Mesenchymal stem cell (in vitro differentiated cells and primary cell): Measurements from ENCODE around the gene GPBP1.
A peak's percentile ranks its signal among the peaks of the same experiment; 100 is the strongest.

ENCODE experiments used
- DNase-seq: peaks from one replicate; pipeline ENCODE4 v3.0.0-alpha.2; 2013
- H2AFZ ChIP-seq: one replicate; pipeline ENCODE4 v1.6.1; 2013; ENCODE audit warnings: low read depth, mild to moderate bottlenecking, control low read depth, inconsistent platforms, low read length, moderate library complexity
- H2AK5ac ChIP-seq: 2 replicates; pipeline ENCODE4 v1.6.1; 2013; ENCODE audit warnings: low read length, moderate library complexity, mild to moderate bottlenecking, inconsistent platforms; ENCODE audit not compliant: severe bottlenecking
- H2BK120ac ChIP-seq: one replicate; pipeline ENCODE4 v1.6.1; 2013; ENCODE audit warnings: low read depth, mild to moderate bottlenecking, inconsistent platforms, low read length, moderate library complexity
- H2BK12ac ChIP-seq, 2 experiments: one replicate each; pipeline ENCODE4 v1.6.1; 2013; ENCODE audit warnings: inconsistent platforms in 2 of 2, low read length in 2 of 2, mild to moderate bottlenecking in 2 of 2, moderate library complexity in 2 of 2, control low read depth in 1 of 2
- H2BK15ac ChIP-seq: one replicate; pipeline ENCODE4 v1.6.1; 2013; ENCODE audit warnings: mild to moderate bottlenecking, low read depth, inconsistent platforms; ENCODE audit not compliant: poor library complexity, severe bottlenecking
- H2BK5ac ChIP-seq: 2 replicates; pipeline ENCODE4 v1.6.1; 2013; ENCODE audit warnings: low read depth, mild to moderate bottlenecking, low read length, control low read depth, inconsistent platforms; ENCODE audit not compliant: poor library complexity, severe bottlenecking
- H3K14ac ChIP-seq, 2 experiments: one replicate each; pipeline ENCODE4 v1.6.1; 2013; ENCODE audit warnings: inconsistent platforms in 2 of 2, low read length in 2 of 2, control low read depth in 1 of 2, mild to moderate bottlenecking in 1 of 2, moderate library complexity in 1 of 2
- H3K18ac ChIP-seq, 2 experiments: one replicate each; pipeline ENCODE4 v1.6.1; 2013; ENCODE audit warnings: inconsistent platforms in 2 of 2, low read length in 2 of 2, control low read depth in 1 of 2, low read depth in 1 of 2, mild to moderate bottlenecking in 1 of 2
- H3K23ac ChIP-seq, 2 experiments: one replicate each; pipeline ENCODE4 v1.6.1; 2013; ENCODE audit warnings: inconsistent platforms in 2 of 2, low read length in 2 of 2, mild to moderate bottlenecking in 2 of 2, moderate library complexity in 2 of 2, control low read depth in 1 of 2
- H3K27ac ChIP-seq: 2 replicates; pipeline ENCODE4 v1.5.1; 2013; ENCODE audit warnings: mild to moderate bottlenecking, moderate library complexity, low read length, control low read depth, inconsistent platforms; ENCODE audit not compliant: poor library complexity, severe bottlenecking
- H3K27me3 ChIP-seq, 2 experiments: 2 replicates each; pipeline versions ENCODE4 v1.6.1 to v1.7.0; 2013; ENCODE audit warnings: low read length in 2 of 2, mild to moderate bottlenecking in 2 of 2, moderate library complexity in 2 of 2, control low read depth in 1 of 2, inconsistent platforms in 1 of 2; ENCODE audit not compliant: control insufficient read depth in 1 of 2, insufficient read depth in 1 of 2
- H3K36me3 ChIP-seq, 2 experiments: 2 replicates each; pipeline versions ENCODE4 v1.6.1 to v1.7.0; 2013; ENCODE audit warnings: low read length in 2 of 2, control low read depth in 1 of 2, inconsistent platforms in 1 of 2, low read depth in 1 of 2, mild to moderate bottlenecking in 1 of 2; ENCODE audit not compliant: insufficient read depth in 2 of 2, control insufficient read depth in 1 of 2
- H3K4ac ChIP-seq, 2 experiments: one replicate each; pipeline ENCODE4 v1.6.1; 2013; ENCODE audit warnings: inconsistent platforms in 2 of 2, low read length in 2 of 2, mild to moderate bottlenecking in 2 of 2, moderate library complexity in 2 of 2, control low read depth in 1 of 2, low read depth in 1 of 2
- H3K4me1 ChIP-seq: 2 replicates; pipeline ENCODE4 v1.6.1; 2013; ENCODE audit warnings: low read depth, low read length, control low read depth; ENCODE audit not compliant: control insufficient read depth, insufficient read depth
- H3K4me2 ChIP-seq: 2 replicates; pipeline ENCODE4 v1.6.1; 2013; ENCODE audit warnings: low read length, mild to moderate bottlenecking, inconsistent platforms; ENCODE audit not compliant: poor library complexity, severe bottlenecking
- H3K4me3 ChIP-seq, 2 experiments: 2 replicates each; pipeline versions ENCODE4 v1.5.1 to v1.7.0; 2013; ENCODE audit warnings: low read length in 2 of 2, mild to moderate bottlenecking in 2 of 2, control low read depth in 1 of 2, low read depth in 1 of 2; ENCODE audit not compliant: insufficient read depth in 1 of 2
- H3K79me1 ChIP-seq: replicated peaks from 2 replicates; pipeline ENCODE4 v1.6.1; 2013; ENCODE audit warnings: mild to moderate bottlenecking, control low read depth, low read length, inconsistent platforms; ENCODE audit not compliant: poor library complexity, severe bottlenecking
- H3K9ac ChIP-seq: 2 replicates; pipeline ENCODE4 v1.7.0; 2013; ENCODE audit warnings: mild to moderate bottlenecking, low read length, moderate library complexity
- H3K9me3 ChIP-seq: 2 replicates; pipeline ENCODE4 v1.7.0; 2013; ENCODE audit warnings: mild to moderate bottlenecking, low read length; ENCODE audit not compliant: control insufficient read depth
- H4K8ac ChIP-seq: one replicate; pipeline ENCODE4 v1.6.1; 2013; ENCODE audit warnings: inconsistent platforms, mild to moderate bottlenecking, low read length, moderate library complexity
- H4K91ac ChIP-seq: one replicate; pipeline ENCODE4 v1.6.1; 2013; ENCODE audit warnings: mild to moderate bottlenecking, low read length, inconsistent platforms
- WGBS: methylation state at CpG from one replicate; pipeline ENCODE4 v1.1.7; 2013; ENCODE audit warnings: mixed read lengths; 5-methylcytosine and 5-hydroxymethylcytosine counted together

Gene GPBP1

GRCh38 chr5:57195060-57195459 lies 21.2 kb downstream of the GPBP1 start:
- H3K4me3 ChIP-seq = no peak overlapping the region
- H3K27ac ChIP-seq = no peak overlapping the region
- H3K18ac ChIP-seq = no peak overlapping the region
- H3K36me3 ChIP-seq = peaks cover 10 to 35% of the 10 kb centered on the region in 2 experiments
- H3K27me3 ChIP-seq = no peaks in the 10 kb centered on the region
- H3K14ac ChIP-seq = no peak overlapping the region
- 100% methylated on average over 1 of the region's 2 CpGs for WGBS
- H4K8ac ChIP-seq = no peak overlapping the region
- no peak overlapping the region for H2BK5ac ChIP-seq
- no peaks in the 10 kb centered on the region for H3K9me3 ChIP-seq
- H3K79me1 ChIP-seq = no peaks in the 10 kb centered on the region
- no peak for DNase-seq
- H2BK120ac ChIP-seq = no peak overlapping the region
- H4K91ac ChIP-seq = no peak overlapping the region
- no peak overlapping the region for H2AFZ ChIP-seq
- H3K4me1 ChIP-seq = no peaks in the 10 kb centered on the region
- no peak overlapping the region for H2AK5ac ChIP-seq
- no peak overlapping the region for H3K23ac ChIP-seq
- no peak overlapping the region for H3K4ac ChIP-seq
- H3K4me2 ChIP-seq = no peak overlapping the region
- no peak overlapping the region for H2BK12ac ChIP-seq
- no peak overlapping the region for H2BK15ac ChIP-seq
- H3K9ac ChIP-seq = no peak overlapping the region

- H3K79me1 ChIP-seq = no peaks in the 10 kb centered on the region
- H3K9me3 ChIP-seq = no peaks in the 10 kb centered on the region
- no peak overlapping the region for H3K27ac ChIP-seq
- no peak overlapping the region for H3K4me2 ChIP-seq
- no peak for DNase-seq
- H2BK5ac ChIP-seq = no peak overlapping the region
- H3K4me3 ChIP-seq = no peak overlapping the region
- no peak overlapping the region for H2BK120ac ChIP-seq
- H4K91ac ChIP-seq = no peak overlapping the region
- no peak overlapping the region for H3K9ac ChIP-seq
- no peak overlapping the region for H2AFZ ChIP-seq
- H2AK5ac ChIP-seq = no peak overlapping the region
- H3K14ac ChIP-seq = no peak overlapping the region
- 92% methylated on average over 5 of the region's 8 CpGs for WGBS
- no peak overlapping the region for H4K8ac ChIP-seq
- H3K27me3 ChIP-seq = no peaks in the 10 kb centered on the region
- H3K4me1 ChIP-seq = peaks cover 9% of the 10 kb centered on the region
- H3K18ac ChIP-seq = no peak overlapping the region
- no peak overlapping the region for H2BK12ac ChIP-seq
- H3K4ac ChIP-seq = no peak overlapping the region
- H3K36me3 ChIP-seq = peaks cover 10 to 17% of the 10 kb centered on the region in 2 experiments
- H2BK15ac ChIP-seq = no peak overlapping the region
- no peak overlapping the region for H3K23ac ChIP-seq
Observed at GRCh38 chr5:57199866-57200265, 26.0 kb downstream of the GPBP1 start.

DNA sequence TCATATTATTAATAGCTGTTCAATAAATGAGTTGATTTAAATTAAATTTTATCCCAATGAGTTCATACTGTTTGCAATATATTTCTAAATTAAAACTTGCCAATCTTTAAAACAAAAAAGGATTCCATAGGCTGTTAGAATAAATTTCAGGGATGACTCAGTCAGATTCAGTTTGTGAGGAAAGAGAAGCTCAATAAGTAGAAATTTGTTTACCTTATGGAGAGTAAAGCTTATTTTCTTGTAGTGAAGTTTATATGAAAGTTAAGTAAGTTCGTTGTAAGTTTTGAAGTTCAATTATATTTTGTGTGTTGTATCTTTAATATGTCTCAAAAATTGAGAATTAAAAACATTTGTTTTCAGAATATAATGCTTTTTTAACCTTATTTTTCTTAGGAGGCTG lies 29.0 kb downstream of the GPBP1 start:
- Histone ChIP-seq H3K27me3 (no peaks in the 10 kb centered on the region), H3K14ac (no peak overlapping the region), H4K8ac (no peak overlapping the region), H3K4me1 (peaks cover 11% of the 10 kb centered on the region), H2AFZ (no peak overlapping the region), H3K36me3 (peaks cover 6 to 13% of the 10 kb centered on the region in 2 experiments), H3K4ac (no peak overlapping the region), H3K27ac (no peak overlapping the region), H3K4me3 (no peak overlapping the region), H2BK12ac (no peak overlapping the region), H3K9me3 (no peaks in the 10 kb centered on the region), H2BK5ac (peak overlapping the region; percentile 77), H3K23ac (no peak overlapping the region), H4K91ac (no peak overlapping the region), H2BK15ac (no peak overlapping the region), H3K79me1 (no peaks in the 10 kb centered on the region), H3K18ac (no peak overlapping the region), H2AK5ac (no peak overlapping the region), H2BK120ac (no peak overlapping the region), H3K4me2 (no peak overlapping the region), H3K9ac (no peak overlapping the region)
- WGBS = 78% methylated on average over 1 of the region's 1 CpG
- peak; percentile 52 for DNase-seq

- Histone ChIP-seq H3K79me1 (no peaks in the 10 kb centered on the region), H3K4ac (no peak overlapping the region), H3K9me3 (no peaks in the 10 kb centered on the region), H3K4me1 (peaks cover 6% of the 10 kb centered on the region), H3K4me3 (no peak overlapping the region), H3K27me3 (no peaks in the 10 kb centered on the region), H3K18ac (no peak overlapping the region), H2BK5ac (no peak overlapping the region), H4K8ac (peak overlapping the region; percentile 47), H2BK15ac (no peak overlapping the region), H2BK120ac (no peak overlapping the region), H4K91ac (no peak overlapping the region), H3K27ac (no peak overlapping the region), H3K14ac (no peak overlapping the region), H2AK5ac (no peak overlapping the region), H3K23ac (no peak overlapping the region), H3K4me2 (no peak overlapping the region), H3K9ac (no peak overlapping the region), H2AFZ (no peak overlapping the region), H2BK12ac (no peak overlapping the region), H3K36me3 (peaks cover 0 to 13% of the 10 kb centered on the region in 2 experiments)
- 98% methylated on average over 7 of the region's 7 CpGs for WGBS
- no peak for DNase-seq
Observed at GRCh38 chr5:57207007-57207653, 33.3 kb downstream of the GPBP1 start.
